ENCODE results near the gene TPRA1. TPM values are rescaled to one million over a fixed set of nuclear protein-coding genes. Genes with fewer than 3 reads are reported as not detected.

The TPRA1 gene
- total RNA-seq, 4 donors from 2014 or later = 50.3 to 75.3 (median 67.5) TPM

- H3K27ac ChIP-seq = no peak overlapping the region
- H3K9me3 ChIP-seq = peaks cover 0 to 18% (median 0%) of the 10 kb centered on the region in 4 donors
- 55 to 65% methylated on average over 11 of the region's 11 CpGs for WGBS, 2 donors
- H3K4me3 ChIP-seq = no peak overlapping the region
- TF ChIP-seq EP300 (IDR thresholded peaks at IDR 0.05) (no peak), CTCF (IDR thresholded peaks at IDR 0.05) (no peak), POLR2A (IDR thresholded peaks at IDR 0.05) (no peak)
- H3K36me3 ChIP-seq = no peaks in the 10 kb centered on the region
- peaks cover 0 to 6% of the 10 kb centered on the region in 2 donors for H3K27me3 ChIP-seq
- DNase-seq (ENCODE audit: low spot score in 2 of 2) = no peak
- no peaks in the 10 kb centered on the region for H3K4me1 ChIP-seq
These were observed 65.2 kb downstream of the TPRA1 start for GRCh38 chr3:127525373-127525772.

- DNase-seq (ENCODE audit: low spot score in 2 of 2) = no peak
- peaks cover 0 to 6% of the 10 kb centered on the region in 2 donors for H3K27me3 ChIP-seq
- 50 to 52% methylated on average over 13 of the region's 13 CpGs for WGBS, 2 donors
These were observed 66.1 kb downstream of the TPRA1 start for GRCh38 chr3:127524296-127524896.

More at GRCh38 chr3:127524296-127524896, 66.1 kb downstream of the TPRA1 start:
- no peaks in the 10 kb centered on the region for H3K4me1 ChIP-seq
- H3K4me3 ChIP-seq = no peak overlapping the region
- TF ChIP-seq CTCF (IDR thresholded peaks at IDR 0.05) (no peak), EP300 (IDR thresholded peaks at IDR 0.05) (no peak), POLR2A (IDR thresholded peaks at IDR 0.05) (no peak)
- H3K27ac ChIP-seq = no peak overlapping the region
- peaks cover 0 to 18% (median 0%) of the 10 kb centered on the region in 4 donors for H3K9me3 ChIP-seq
- no peaks in the 10 kb centered on the region for H3K36me3 ChIP-seq

Small RNAs within 50 kb of the gene (small RNA-seq; reads per million reads assigned to genes)
- gene AC084035.1 (not detected), gene MIR6825 (not detected), gene MIR7976 (not detected)

Other genes with a start within 250 kb of the TPRA1 start
- gene MCM2, start 7.7 kb upstream of the TPRA1 start, total RNA-seq = 1 to 10 TPM; 4.2 to 7.6 (median 7.5) TPM
- gene PODXL2, start 38.5 kb upstream of the TPRA1 start, total RNA-seq = 10 to 100 TPM; 12.7 to 19.8 (median 14.1) TPM
- gene ABTB1, start 82.2 kb upstream of the TPRA1 start, total RNA-seq = 100 to 1,000 TPM in 3 of 4 donors, 10 to 100 TPM in 1; 86.4 to 134 (median 121) TPM
- gene MGLL, start 231.8 kb upstream of the TPRA1 start, total RNA-seq = 10 to 100 TPM; 67.5 to 96.6 (median 86.1) TPM